Bronchial epithelial cell (primary cell): ENCODE results near the gene CCDC71. TPM values are rescaled to one million over a fixed set of nuclear protein-coding genes. Genes with fewer than 3 reads are reported as not detected.

Source experiments
- DNase-seq: peaks from one replicate; pipeline ENCODE4 v3.0.0-alpha.2; 2010; ENCODE audit warnings: low read depth
- FAIRE-seq: peaks from 2 replicates; lab custom pipeline; 2011; peaks lifted over from hg19 to GRCh38; lab: Jason Lieb, UNC
- H3K27me3 ChIP-seq: 2 replicates; pipeline ENCODE4 v1.5.1; 2011; ENCODE audit warnings: low read length; ENCODE audit not compliant: control insufficient read depth, insufficient read depth
- H3K36me3 ChIP-seq: 2 replicates; pipeline ENCODE4 v1.5.1; 2011; ENCODE audit warnings: low read length; ENCODE audit not compliant: control insufficient read depth, insufficient read depth
- H3K4me3 ChIP-seq: 2 replicates; pipeline ENCODE4 v1.5.1; 2011; ENCODE audit warnings: mild to moderate bottlenecking, low read depth, low read length, control low read depth
- total RNA-seq: library from RNA; depleted of rRNA; stranded (reverse); fragments of >200 nt; gene quantifications from 2 replicates; pipeline ENCODE4 v1.2.1, GENCODE V29; 2014
- TF ChIP-seq, protein P1 (sequence below): IDR thresholded peaks from 2 replicates; pipeline ENCODE4 v1.5.1; 2011; ENCODE audit warnings: mild to moderate bottlenecking, moderate library complexity, low read length, control low read depth, inconsistent platforms; ENCODE audit not compliant: insufficient read depth, severe bottlenecking

The CCDC71 gene
- total RNA-seq, 1 donor from 2014 or later: 19.5 TPM

- Histone ChIP-seq H3K4me3 (no peak overlapping the region), H3K36me3 (peaks cover 5% of the 10 kb centered on the region), H3K27me3 (no peaks in the 10 kb centered on the region)
- DNase-seq (no peak), FAIRE-seq (no peak)
- TF ChIP-seq, protein P1, sequence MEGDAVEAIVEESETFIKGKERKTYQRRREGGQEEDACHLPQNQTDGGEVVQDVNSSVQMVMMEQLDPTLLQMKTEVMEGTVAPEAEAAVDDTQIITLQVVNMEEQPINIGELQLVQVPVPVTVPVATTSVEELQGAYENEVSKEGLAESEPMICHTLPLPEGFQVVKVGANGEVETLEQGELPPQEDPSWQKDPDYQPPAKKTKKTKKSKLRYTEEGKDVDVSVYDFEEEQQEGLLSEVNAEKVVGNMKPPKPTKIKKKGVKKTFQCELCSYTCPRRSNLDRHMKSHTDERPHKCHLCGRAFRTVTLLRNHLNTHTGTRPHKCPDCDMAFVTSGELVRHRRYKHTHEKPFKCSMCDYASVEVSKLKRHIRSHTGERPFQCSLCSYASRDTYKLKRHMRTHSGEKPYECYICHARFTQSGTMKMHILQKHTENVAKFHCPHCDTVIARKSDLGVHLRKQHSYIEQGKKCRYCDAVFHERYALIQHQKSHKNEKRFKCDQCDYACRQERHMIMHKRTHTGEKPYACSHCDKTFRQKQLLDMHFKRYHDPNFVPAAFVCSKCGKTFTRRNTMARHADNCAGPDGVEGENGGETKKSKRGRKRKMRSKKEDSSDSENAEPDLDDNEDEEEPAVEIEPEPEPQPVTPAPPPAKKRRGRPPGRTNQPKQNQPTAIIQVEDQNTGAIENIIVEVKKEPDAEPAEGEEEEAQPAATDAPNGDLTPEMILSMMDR: no peak
These were observed 14.0 kb upstream of the CCDC71 start for GRCh38 chr3:49180116-49180515.

DNA sequence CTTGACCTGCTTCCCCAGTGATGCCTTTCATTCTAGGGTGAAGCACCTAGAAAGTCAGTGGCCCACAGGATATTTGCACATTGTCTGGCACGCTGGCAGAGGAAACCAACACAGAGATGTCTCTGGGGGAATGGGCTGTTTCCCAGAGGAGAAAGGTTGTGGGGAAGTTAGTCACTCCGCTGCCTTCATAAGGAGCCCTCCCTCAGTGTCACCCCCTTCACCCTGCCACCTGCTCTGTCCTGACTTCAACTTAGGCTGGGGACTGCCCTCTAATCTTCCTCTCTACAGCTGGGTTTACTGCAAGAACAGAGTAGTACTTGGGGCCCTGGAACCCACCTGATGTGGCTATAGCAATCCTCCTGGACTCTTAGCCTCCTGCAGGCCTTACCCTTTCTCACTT, 10.9 kb upstream of the CCDC71 start:
- H3K36me3 ChIP-seq: peaks cover 13% of the 10 kb centered on the region
- no peak overlapping the region for H3K4me3 ChIP-seq
- FAIRE-seq (peak; percentile 23), DNase-seq (no peak)
- TF ChIP-seq, protein P1: no peak
- H3K27me3 ChIP-seq: no peaks in the 10 kb centered on the region

DNA sequence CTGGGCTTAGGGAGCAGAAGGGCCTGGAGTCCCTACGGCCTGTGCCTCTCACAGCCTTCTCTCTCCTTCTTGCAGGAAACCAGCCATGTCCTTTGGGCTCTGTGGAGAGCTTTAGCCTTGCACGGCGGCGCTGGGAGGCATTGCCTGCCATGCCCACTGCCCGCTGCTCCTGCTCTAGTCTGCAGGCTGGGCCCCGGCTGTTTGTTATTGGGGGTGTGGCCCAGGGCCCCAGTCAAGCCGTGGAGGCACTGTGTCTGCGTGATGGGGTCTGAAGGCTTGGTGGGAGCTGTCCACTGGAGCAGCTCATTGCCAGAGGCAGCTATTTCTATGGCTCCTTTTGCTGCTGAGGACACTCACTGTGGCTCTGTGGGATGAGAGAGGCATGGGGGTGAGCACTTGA, 9.4 kb upstream of the CCDC71 start:
- peaks cover 13% of the 10 kb centered on the region for H3K36me3 ChIP-seq
- FAIRE-seq (no peak), DNase-seq (no peak)
- no peak overlapping the region for H3K4me3 ChIP-seq
- no peaks in the 10 kb centered on the region for H3K27me3 ChIP-seq
- TF ChIP-seq, protein P1: no peak

GRCh38 chr3:49174397-49174985, 8.4 kb upstream of the CCDC71 start:
- DNase-seq (no peak), FAIRE-seq (no peak)
- Histone ChIP-seq H3K36me3 (peaks cover 13% of the 10 kb centered on the region), H3K27me3 (no peaks in the 10 kb centered on the region), H3K4me3 (no peak overlapping the region)
- TF ChIP-seq, protein P1: no peak

DNA sequence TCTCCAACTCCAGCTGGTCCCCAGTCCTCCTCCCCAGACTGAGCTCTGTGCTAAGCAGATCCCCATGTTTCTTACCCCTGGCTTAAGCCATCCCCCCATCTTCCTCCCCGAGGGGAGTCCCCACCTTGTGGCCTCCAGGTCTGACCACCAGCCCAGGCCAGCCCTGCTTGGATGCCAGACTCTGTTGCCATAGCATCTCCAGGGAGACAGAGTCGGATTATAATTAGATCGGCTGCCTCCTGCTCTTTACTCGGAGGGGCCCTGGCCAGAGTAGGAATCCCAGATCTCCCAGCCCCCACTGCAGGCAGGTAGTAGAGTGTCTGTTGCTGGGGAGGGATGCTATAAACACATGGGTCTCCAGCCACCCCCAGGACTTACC, 7.7 kb upstream of the CCDC71 start:
- DNase-seq (no peak), FAIRE-seq (no peak)
- Histone ChIP-seq H3K4me3 (no peak overlapping the region), H3K27me3 (no peaks in the 10 kb centered on the region), H3K36me3 (peaks cover 13% of the 10 kb centered on the region)
- TF ChIP-seq, protein P1: no peak
